ENCODE results near the gene HSD3B1.
"Not testable (repeated sequence)": the region's sequence is repeated elsewhere in the genome, so short reads cannot be mapped to it uniquely, and the experiment has no call there.

Gene HSD3B1

DNA sequence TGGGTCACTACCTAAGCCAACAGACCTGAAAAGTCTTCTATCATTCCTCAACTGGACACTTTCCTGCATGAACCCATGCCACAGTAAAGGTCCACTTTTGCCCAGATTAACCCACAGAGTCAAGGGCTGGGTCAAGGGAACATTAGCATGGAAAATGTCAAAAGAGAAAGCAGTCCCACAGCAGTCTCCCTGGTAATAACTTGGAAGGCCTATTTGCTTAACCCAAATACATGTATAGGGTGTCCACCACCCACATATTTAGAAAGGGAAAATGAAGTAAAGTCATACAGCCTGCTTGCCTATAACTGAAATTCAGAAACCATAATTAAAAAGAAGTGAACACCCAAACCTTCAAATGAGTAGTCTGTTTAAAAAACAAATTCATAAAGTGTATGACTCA lies 16.1 kb upstream of the HSD3B1 start:
- no peak for DNase-seq (ENCODE audit: low spot score)

DNA sequence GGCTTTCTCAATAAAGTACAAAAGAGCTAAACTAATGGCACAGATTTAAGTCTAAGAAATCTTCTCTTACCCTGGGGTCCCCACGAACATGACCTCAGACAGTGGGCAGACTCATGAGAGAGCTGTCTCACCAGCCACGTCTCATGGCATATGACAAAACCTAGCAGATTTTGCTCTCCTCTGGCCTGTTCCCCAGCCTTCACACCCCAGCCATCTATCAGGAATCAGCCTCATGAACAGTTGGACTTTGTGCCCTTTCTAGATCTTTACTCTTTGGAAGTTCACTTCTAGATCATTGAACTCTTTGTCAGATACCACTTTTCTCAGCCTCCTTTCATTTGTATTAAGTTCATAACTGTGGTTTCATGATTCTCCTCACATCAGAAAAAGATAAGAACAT lies 14.2 kb upstream of the HSD3B1 start:
- DNase-seq (ENCODE audit: low spot score) = no peak

DNA sequence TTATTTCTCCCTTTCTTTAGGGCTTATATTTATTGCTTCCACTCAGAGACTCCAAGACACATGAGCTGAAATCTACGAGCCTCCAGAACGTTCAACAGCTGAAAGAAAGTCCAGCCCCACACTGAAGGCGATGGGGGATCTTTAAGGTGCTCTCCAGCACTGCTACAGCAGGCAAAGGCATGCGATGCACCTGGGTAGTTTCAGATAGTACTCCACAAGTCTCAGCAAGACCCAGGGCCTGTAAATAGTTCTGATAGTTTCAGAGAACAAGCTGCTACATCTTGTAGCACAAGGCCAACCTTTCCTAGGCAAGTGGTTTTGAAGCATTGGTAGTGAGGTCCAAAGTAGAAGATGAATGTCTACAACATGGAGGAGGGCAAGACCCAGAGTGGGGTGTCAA lies 2.2 kb upstream of the HSD3B1 start:
- DNase-seq (ENCODE audit: low spot score) = no peak

GRCh38 chr1:119510046-119510445 lies 3.0 kb downstream of the HSD3B1 start:
- no peak for DNase-seq (ENCODE audit: low spot score)

DNA sequence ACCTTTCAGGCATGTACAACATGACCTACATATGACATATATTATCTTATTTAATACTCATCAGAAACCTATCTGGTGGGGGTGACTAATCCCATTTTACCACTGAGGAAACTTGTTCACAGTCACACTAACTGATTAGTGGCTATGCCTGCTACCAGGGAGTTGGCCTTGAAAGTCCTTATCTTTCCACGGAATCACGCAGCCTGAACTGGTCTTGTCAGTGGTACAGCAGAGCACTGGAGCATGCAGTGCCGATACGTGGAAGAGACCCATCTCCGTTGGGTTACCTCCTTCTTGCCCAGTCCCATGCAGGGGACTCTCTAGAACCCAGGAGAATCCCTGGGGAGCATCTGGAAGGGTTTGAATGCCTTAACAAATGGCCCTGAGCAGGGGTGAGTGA lies 8.2 kb downstream of the HSD3B1 start:
- DNase-seq (ENCODE audit: low spot score) = no peak

DNA sequence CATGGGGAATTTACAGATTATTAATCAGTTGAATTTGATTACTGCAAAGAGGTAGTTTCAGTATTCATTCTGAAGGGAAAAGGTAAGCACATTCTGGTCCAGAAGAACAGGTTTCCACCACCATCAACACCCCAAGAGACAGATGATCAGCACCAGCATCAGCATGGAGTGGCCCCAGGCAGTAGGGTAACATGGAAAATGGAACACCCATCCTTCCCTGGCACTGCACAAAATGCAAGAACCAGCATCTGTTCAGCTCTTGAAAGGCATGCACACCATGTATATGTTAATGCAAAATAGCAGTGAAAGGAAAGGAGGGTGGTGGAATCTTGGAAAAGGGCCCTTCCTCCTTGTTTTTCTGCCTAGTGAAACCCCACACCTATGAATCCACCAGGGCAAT lies 9.2 kb downstream of the HSD3B1 start:
- DNase-seq (ENCODE audit: low spot score) = no peak

GRCh38 chr1:119516680-119517079 lies 9.7 kb downstream of the HSD3B1 start:
- DNase-seq (ENCODE audit: low spot score) = no peak

DNA sequence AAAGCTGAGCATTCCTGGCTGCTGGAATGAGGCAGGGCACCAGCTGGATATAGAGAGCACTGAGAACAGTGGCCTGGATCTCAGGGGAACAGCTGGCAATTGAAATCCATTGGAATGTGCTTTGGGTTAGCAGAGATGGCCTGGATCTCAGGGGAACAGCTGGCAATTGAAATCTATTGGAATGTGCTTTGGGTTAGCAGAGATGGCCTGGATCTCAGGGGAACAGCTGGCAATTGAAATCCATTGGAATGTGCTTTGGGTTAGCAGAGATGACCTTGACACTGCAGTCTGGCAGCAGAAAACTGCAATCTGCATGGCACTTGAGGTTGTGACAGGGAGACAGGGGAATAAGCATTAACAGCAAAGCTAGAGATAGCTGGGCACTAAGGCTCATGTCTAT lies 10.7 kb downstream of the HSD3B1 start:
- not testable (repeated sequence) for DNase-seq (ENCODE audit: low spot score)

DNA sequence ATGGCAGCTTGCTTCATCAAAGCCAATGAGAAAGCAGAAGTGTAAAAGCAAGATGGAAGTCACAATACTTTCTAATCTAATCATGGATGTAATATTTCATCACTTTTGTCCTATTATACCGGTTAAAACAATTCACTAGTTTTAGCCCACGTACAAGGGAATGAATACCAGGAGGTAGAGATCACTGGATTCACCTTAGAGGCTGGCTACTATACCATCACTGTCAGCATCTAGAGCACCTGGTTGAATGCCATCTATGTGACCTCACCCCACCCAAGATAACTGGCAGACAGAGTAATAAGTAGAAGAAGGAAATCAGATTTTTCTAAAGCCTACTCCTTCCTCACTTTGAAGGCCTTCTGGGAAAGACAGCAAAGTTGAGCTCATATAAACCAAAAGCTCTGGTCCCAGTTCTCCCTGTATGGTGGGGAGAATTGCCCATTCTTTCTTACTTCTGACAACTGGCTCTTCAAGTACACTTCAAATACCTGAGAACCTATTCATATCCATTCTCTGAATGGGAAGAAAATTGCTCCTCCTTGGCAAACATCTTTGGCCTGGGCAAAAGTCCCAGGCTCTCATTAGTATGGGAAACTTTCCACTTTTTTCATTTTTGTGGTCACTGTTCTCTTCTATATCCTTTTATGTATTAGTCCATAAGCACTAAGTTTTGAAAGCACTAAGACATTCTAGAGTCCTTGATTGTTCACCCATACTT lies 24.8 kb downstream of the HSD3B1 start:
- DNase-seq (ENCODE audit: low spot score) = no peak

GRCh38 chr1:119532324-119532910 lies 25.4 kb downstream of the HSD3B1 start:
- no peak for DNase-seq (ENCODE audit: low spot score)

DNA sequence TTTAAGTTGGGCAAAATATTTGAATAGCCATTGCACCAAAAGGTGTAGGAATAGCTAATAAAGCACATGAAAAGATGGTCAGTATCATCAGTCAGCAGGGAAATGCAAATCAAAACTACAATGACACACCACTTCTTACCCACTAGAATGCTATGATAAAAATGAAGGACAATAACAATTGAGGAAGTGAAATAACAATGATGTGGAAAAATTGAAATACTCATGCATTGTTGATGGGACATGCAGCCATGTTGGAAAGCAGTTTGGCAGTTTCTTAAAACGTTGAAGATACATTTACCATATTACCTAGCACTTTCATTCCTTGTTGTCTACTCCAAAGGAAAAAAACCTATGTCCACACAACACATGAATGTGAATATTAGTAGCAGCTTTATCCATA lies 28.4 kb downstream of the HSD3B1 start:
- DNase-seq (ENCODE audit: low spot score) = no peak

GRCh38 chr1:119537966-119538365 lies 31.0 kb downstream of the HSD3B1 start:
- DNase-seq (ENCODE audit: low spot score) = no peak

DNA sequence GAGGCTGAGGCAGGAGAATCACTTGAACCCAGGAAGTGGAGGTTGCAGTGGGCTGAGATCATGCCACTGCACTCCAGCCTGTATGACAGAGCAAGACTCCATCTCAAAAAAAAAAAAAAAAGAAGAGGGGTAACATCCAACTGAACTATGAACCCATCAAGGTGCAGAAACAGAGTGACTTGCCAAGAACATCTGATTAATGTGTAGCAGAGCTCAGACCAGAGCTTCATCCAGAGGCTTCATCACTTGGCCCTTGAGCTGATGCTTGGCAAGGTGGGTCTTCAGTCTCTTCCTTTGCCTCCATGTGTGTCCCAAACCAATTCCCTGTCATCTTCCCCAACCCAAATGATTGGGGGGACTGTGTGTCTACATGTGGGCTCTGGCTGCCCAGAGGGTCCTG lies 32.6 kb downstream of the HSD3B1 start:
- DNase-seq (ENCODE audit: low spot score) = no peak

- DNase-seq (ENCODE audit: low spot score) = no peak
Measured at GRCh38 chr1:119541389-119541788, 34.4 kb downstream of the HSD3B1 start.

- DNase-seq (ENCODE audit: low spot score) = no peak
Measured at GRCh38 chr1:119542492-119542946, 35.5 kb downstream of the HSD3B1 start.

DNA sequence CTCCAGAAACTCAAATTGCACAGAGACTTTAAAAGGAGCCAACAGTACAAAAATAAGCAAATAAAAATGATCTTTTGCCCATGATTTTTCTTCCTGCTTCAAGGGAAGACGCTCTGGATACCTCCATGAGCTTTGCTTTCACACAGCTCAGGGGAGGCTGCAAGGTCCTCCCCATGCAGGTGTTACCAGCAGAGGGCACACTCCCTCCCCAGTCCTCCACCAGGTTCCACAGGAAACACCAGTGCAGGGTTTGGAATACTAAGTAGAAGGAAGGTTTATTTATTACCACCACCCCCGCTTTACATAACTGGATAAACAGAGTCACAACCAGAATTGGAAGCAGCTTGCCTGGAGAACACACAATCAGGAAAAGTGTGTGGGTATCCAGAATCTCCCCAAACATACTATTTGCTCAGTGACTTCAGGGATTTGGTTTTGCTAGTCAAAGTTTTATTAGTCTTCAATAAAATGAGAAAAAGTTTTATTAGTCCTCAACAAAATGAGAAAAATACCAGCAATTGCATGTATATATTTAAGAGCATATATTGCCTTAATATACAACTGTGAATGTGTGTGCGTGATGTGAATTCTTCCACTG lies 37.3 kb downstream of the HSD3B1 start:
- DNase-seq (ENCODE audit: low spot score) = no peak

DNA sequence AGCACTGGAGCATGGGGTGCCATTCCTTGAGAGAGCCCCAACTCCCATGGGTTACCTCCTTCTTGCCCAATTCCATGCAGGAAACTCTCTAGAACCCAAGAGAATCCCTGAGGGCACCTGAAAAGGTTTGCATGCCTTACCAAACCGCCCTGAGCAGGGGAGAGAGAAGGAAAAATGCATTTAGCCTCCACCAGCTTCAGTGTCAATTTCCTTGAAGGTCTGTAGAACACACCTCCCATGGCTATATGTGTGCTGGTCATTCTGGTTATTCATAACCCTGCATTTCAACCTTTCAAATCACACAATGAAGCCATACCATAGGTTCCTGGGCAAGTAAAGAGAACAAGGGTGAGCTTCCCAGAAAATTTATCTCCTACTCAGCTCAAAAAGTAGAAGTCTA lies 39.6 kb downstream of the HSD3B1 start:
- no peak for DNase-seq (ENCODE audit: low spot score)

DNA sequence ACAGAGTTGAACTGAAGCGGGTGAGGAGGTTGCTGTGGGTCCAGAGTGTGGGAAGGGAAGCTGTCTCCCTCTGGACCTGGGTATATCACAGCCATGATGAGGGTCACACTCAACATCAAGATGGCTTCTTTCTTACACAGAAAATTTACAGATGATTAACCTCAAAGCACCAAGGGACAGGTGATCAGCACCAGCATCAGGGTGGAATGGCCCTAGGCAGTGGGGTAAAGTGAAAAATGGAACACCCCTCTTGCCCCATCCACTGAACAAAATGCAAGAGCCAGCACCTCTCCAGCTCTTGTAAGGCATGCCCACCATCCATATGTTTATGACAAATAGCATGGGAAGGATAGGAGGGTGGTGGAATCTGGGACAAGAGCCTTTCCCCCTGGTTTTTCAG lies 40.3 kb downstream of the HSD3B1 start:
- DNase-seq (ENCODE audit: low spot score) = no peak

GRCh38 chr1:119547805-119548204 lies 40.8 kb downstream of the HSD3B1 start:
- no peak for DNase-seq (ENCODE audit: low spot score)

DNA sequence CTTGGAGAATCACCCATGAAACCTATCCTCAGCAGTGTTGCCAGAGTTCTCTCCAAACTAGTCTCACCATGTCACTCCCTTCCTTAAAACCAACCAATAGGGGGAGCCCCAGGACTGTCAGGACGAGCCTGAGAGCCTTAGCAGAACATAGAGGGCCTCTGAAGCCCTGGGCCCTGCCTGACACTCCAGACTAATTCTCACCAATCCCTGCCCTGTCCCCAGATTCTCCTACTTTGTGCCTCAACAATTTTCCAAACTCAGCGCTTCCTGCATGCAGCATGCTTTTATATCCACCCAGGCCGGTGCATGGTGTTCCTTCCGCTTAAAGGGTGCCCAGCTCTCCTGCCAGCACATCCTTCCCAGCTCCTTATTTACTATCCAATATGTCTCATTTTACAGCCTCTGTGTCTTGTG lies 42.7 kb downstream of the HSD3B1 start:
- no peak for DNase-seq (ENCODE audit: low spot score)

- DNase-seq (ENCODE audit: low spot score) = no peak
Measured at GRCh38 chr1:119550381-119550780, 43.4 kb downstream of the HSD3B1 start.

GRCh38 chr1:119551218-119551617 lies 44.2 kb downstream of the HSD3B1 start:
- DNase-seq (ENCODE audit: low spot score) = no peak

GRCh38 chr1:119552656-119553055 lies 45.6 kb downstream of the HSD3B1 start:
- DNase-seq (ENCODE audit: low spot score) = not testable (repeated sequence)
